ENCODE results near the gene TMEM53. TPM values are rescaled to one million over a fixed set of nuclear protein-coding genes. Genes with fewer than 3 reads are reported as not detected.

Gene TMEM53
- 13.9 TPM for total RNA-seq
- long read RNA-seq, transcript TMEM53-204 (4 exons, 1,579 nt): minor isoform, 6 of 34 reads
- long read RNA-seq, transcript TMEM53-202 (3 exons, 2,310 nt): major isoform, 13 of 34 reads
- long read RNA-seq, transcript TMEM53-201 (3 exons, 890 nt): minor isoform, 5 of 34 reads
- long read RNA-seq, partial matches to known transcripts: 0 of 34 reads
- long read RNA-seq, other reads (novel, unspliced or antisense): 6 of 34 reads

GRCh38 chr1:44674113-44675000 is at the start of gene TMEM53, which contains the start of gene ARMH1:
TMEM53 (minus strand) TSS chr1:44674481; CDS start chr1:44674391, 90 bp downstream.
ARMH1 (plus strand) TSS chr1:44674714; CDS start chr1:44689698, 14,984 bp downstream.
- intact Hi-C loops (cut with DNase I): no loop called here
- Histone ChIP-seq H3K27me3 (no peaks in the 10 kb centered on the region), H3K4me3 (peak within 1 kb of the TSS; percentile 65), H3K9me3 (no peaks in the 10 kb centered on the region), H3K36me3 (no peaks in the 10 kb centered on the region), H3K4me1 (peaks cover 42% of the 10 kb centered on the region), H3K27ac (peak within 1 kb of the TSS; percentile 97)
- no peak for TF ChIP-seq CTCF (IDR thresholded peaks at IDR 0.05)
- DNase-seq (peak; percentile 99), ATAC-seq (peak; percentile 96)

GRCh38 chr1:44723496-44724295 is 49.4 kb upstream of the TMEM53 start:
- intact Hi-C loops (cut with DNase I): no loop called here
- Histone ChIP-seq H3K9me3 (no peaks in the 10 kb centered on the region), H3K27ac (no peak overlapping the region), H3K27me3 (no peaks in the 10 kb centered on the region), H3K4me3 (no peak overlapping the region), H3K36me3 (no peaks in the 10 kb centered on the region), H3K4me1 (peaks cover 4% of the 10 kb centered on the region)
- ATAC-seq (peak; percentile 49), DNase-seq (no peak)
- TF ChIP-seq CTCF (IDR thresholded peaks at IDR 0.05): no peak

- Histone ChIP-seq H3K4me3 (no peak overlapping the region), H3K36me3 (no peaks in the 10 kb centered on the region), H3K27ac (no peak overlapping the region), H3K9me3 (no peaks in the 10 kb centered on the region), H3K4me1 (peaks cover 4% of the 10 kb centered on the region), H3K27me3 (no peaks in the 10 kb centered on the region)
- no peak for DNase-seq
- intact Hi-C loops (cut with DNase I): no loop called here
- no peak for TF ChIP-seq CTCF (IDR thresholded peaks at IDR 0.05)
- no peak for ATAC-seq
These were observed 48.8 kb upstream of the TMEM53 start for GRCh38 chr1:44723064-44723463.

GRCh38 chr1:44721485-44722361 is 47.4 kb upstream of the TMEM53 start:
- H3K27me3 ChIP-seq: no peaks in the 10 kb centered on the region
- intact Hi-C loops (cut with DNase I): no loop called here
- ATAC-seq (peak; percentile 89), DNase-seq (peak; percentile 81)
- H3K4me3 ChIP-seq: no peak overlapping the region
- TF ChIP-seq CTCF (IDR thresholded peaks at IDR 0.05): no peak
- peak overlapping the region; percentile 82 for H3K27ac ChIP-seq
- peaks cover 4% of the 10 kb centered on the region for H3K4me1 ChIP-seq
- H3K9me3 ChIP-seq: no peaks in the 10 kb centered on the region
- no peaks in the 10 kb centered on the region for H3K36me3 ChIP-seq

GRCh38 chr1:44720281-44720680 is 46.0 kb upstream of the TMEM53 start:
- DNase-seq (no peak), ATAC-seq (no peak)
- intact Hi-C loops (cut with DNase I): no loop called here
- Histone ChIP-seq H3K27ac (no peak overlapping the region), H3K27me3 (no peaks in the 10 kb centered on the region), H3K9me3 (no peaks in the 10 kb centered on the region), H3K36me3 (no peaks in the 10 kb centered on the region), H3K4me1 (peaks cover 5% of the 10 kb centered on the region), H3K4me3 (no peak overlapping the region)
- no peak for TF ChIP-seq CTCF (IDR thresholded peaks at IDR 0.05)

Data from upper lobe of right lung (tissue), 1 donor.